ENCODE data around the gene ORM2. TPM values are rescaled to one million over a fixed set of nuclear protein-coding genes. Genes with fewer than 3 reads are reported as not detected.

Gene ORM2
- total RNA-seq, 1 experiment from 2014 or later: 46.0 TPM

GRCh38 chr9:114316605-114317230 is 13.0 kb upstream of the ORM2 start:
- ChIA-PET CTCF (interaction anchor here (0.6 kb wide), 1 partner anchor 26 kb away, joined by 3 read pairs; no protein-coding TSS in a partner anchor), POLR2A (no interaction called here)
- H3K4me3 ChIP-seq (ENCODE audit: low read depth, low read length): no peak overlapping the region
- no peaks in the 10 kb centered on the region for H3K9me3 Mint-ChIP-seq (ENCODE audit: unreplicated experiment)
- H3K36me3 Mint-ChIP-seq (ENCODE audit: insufficient read depth, unreplicated experiment): peaks cover 7% of the 10 kb centered on the region
- no peaks in the 10 kb centered on the region for H3K27me3 ChIP-seq (replicated peaks; ENCODE audit: control insufficient read depth, insufficient read depth, low read length)
- TF ChIP-seq CTCF (IDR thresholded peaks at IDR 0.05; ENCODE audit: insufficient read depth in 1 of 2, low read depth in 1 of 2, low read length in 1 of 2, severe bottlenecking in 1 of 2, unreplicated experiment in 1 of 2): no peak
- no peaks in the 10 kb centered on the region for H3K27me3 Mint-ChIP-seq (ENCODE audit: insufficient read depth, unreplicated experiment)
- peak overlapping the region; percentile 75 for H3K27ac Mint-ChIP-seq (ENCODE audit: unreplicated experiment)
- no peak overlapping the region for H3K4me3 Mint-ChIP-seq (ENCODE audit: unreplicated experiment)
- H3K9me3 ChIP-seq: no peaks in the 10 kb centered on the region
- DNase-seq: peak in 1 of 2 experiments; percentile 13
- intact Hi-C loops (cut with micrococcal nuclease; ENCODE audit: unreplicated experiment): no loop called here
- no TSS peak for BruUV-seq (replicated peaks)
- H3K36me3 ChIP-seq (ENCODE audit: control insufficient read depth, insufficient read depth, low read length): no peaks in the 10 kb centered on the region
- no peaks in the 10 kb centered on the region; the same call in 1 of the 2 replicates for H3K4me1 ChIP-seq
- peaks cover 8% of the 10 kb centered on the region for H3K4me1 Mint-ChIP-seq (ENCODE audit: low read depth, unreplicated experiment)

DNA sequence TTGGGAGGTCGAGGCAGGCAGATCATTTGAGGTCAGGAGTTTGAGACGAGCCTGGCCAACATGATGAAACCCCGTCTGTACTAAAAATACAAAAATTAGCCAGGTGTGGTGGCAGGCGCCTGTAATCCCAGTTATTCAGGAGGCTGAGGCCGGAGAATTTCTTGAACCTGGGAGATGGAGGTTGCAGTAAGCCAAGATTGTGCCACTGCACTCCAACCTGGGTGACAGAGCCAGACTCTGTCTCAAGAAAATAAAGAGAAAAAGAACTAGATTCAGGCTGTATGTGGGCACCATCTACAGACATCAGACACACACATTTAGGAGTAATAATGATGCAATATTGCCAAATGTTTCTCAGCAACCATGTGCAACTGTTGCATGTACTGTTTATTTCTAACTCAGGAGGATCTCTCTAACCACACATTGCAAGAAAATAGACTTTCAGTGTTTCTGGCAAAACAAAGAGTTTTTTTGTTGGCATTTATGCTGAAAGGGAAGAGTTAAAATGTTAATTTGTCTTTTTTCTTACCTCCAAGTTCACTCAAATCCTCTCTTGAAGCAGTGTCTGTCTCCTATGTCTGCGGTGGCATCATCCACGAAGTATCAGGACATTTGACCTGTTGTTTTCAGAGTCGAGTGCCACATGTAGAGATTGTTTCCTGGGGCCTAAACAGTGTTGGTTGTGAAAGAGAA is 11.9 kb upstream of the ORM2 start:
- no peak overlapping the region for H3K4me3 Mint-ChIP-seq (ENCODE audit: unreplicated experiment)
- H3K4me1 ChIP-seq: no peaks in the 10 kb centered on the region; the same call in 1 of the 2 replicates
- H3K4me1 Mint-ChIP-seq (ENCODE audit: low read depth, unreplicated experiment): peaks cover 8% of the 10 kb centered on the region
- ChIA-PET POLR2A (no interaction called here), CTCF (interaction anchor here (0.6 kb wide), 1 partner anchor 27 kb away, joined by 3 read pairs; no protein-coding TSS in a partner anchor)
- H3K9me3 ChIP-seq: no peaks in the 10 kb centered on the region
- no peaks in the 10 kb centered on the region for H3K27me3 ChIP-seq (replicated peaks; ENCODE audit: control insufficient read depth, insufficient read depth, low read length)
- no peak for TF ChIP-seq CTCF (IDR thresholded peaks at IDR 0.05; ENCODE audit: insufficient read depth in 1 of 2, low read depth in 1 of 2, low read length in 1 of 2, severe bottlenecking in 1 of 2, unreplicated experiment in 1 of 2)
- H3K27ac Mint-ChIP-seq (ENCODE audit: unreplicated experiment): peak overlapping the region; percentile 71
- no peaks in the 10 kb centered on the region for H3K27me3 Mint-ChIP-seq (ENCODE audit: insufficient read depth, unreplicated experiment)
- peaks cover 5% of the 10 kb centered on the region for H3K36me3 Mint-ChIP-seq (ENCODE audit: insufficient read depth, unreplicated experiment)
- no TSS peak for BruUV-seq (replicated peaks)
- no peak for DNase-seq
- H3K36me3 ChIP-seq (ENCODE audit: control insufficient read depth, insufficient read depth, low read length): no peaks in the 10 kb centered on the region
- H3K9me3 Mint-ChIP-seq (ENCODE audit: unreplicated experiment): no peaks in the 10 kb centered on the region
- H3K4me3 ChIP-seq (ENCODE audit: low read depth, low read length): no peak overlapping the region
- intact Hi-C loops (cut with micrococcal nuclease; ENCODE audit: unreplicated experiment): no loop called here

GRCh38 chr9:114318416-114318815 is 11.3 kb upstream of the ORM2 start:
- Histone ChIP-seq H3K4me3 (ENCODE audit: low read depth, low read length) (no peak overlapping the region), H3K27me3 (replicated peaks; ENCODE audit: control insufficient read depth, insufficient read depth, low read length) (no peaks in the 10 kb centered on the region), H3K4me1 (no peaks in the 10 kb centered on the region; the same call in 1 of the 2 replicates), H3K36me3 (ENCODE audit: control insufficient read depth, insufficient read depth, low read length) (no peaks in the 10 kb centered on the region), H3K9me3 (no peaks in the 10 kb centered on the region)
- POLR2A ChIA-PET: no interaction called here
- TF ChIP-seq CTCF (IDR thresholded peaks at IDR 0.05; ENCODE audit: insufficient read depth in 1 of 2, low read depth in 1 of 2, low read length in 1 of 2, severe bottlenecking in 1 of 2, unreplicated experiment in 1 of 2): no peak
- no peaks in the 10 kb centered on the region for H3K9me3 Mint-ChIP-seq (ENCODE audit: unreplicated experiment)
- DNase-seq: peak in 1 of 2 experiments; percentile 5
- no peak overlapping the region for H3K4me3 Mint-ChIP-seq (ENCODE audit: unreplicated experiment)
- no TSS peak for BruUV-seq (replicated peaks)
- peaks cover 5% of the 10 kb centered on the region for H3K36me3 Mint-ChIP-seq (ENCODE audit: insufficient read depth, unreplicated experiment)
- CTCF ChIA-PET: no interaction called here
- H3K27ac Mint-ChIP-seq (ENCODE audit: unreplicated experiment): no peak overlapping the region
- H3K4me1 Mint-ChIP-seq (ENCODE audit: low read depth, unreplicated experiment): peaks cover 8% of the 10 kb centered on the region
- no peaks in the 10 kb centered on the region for H3K27me3 Mint-ChIP-seq (ENCODE audit: insufficient read depth, unreplicated experiment)
- intact Hi-C loops (cut with micrococcal nuclease; ENCODE audit: unreplicated experiment): no loop called here

Data from Caco-2 (cell line).